CD4-positive, alpha-beta memory T cell (primary cell): ENCODE results near the gene TNC. TPM values are rescaled to one million over a fixed set of nuclear protein-coding genes. Genes with fewer than 3 reads are reported as not detected.
A peak's percentile ranks its signal among the peaks of the same experiment; 100 is the strongest.

Experiments used
- CTCF ChIA-PET: fragments of 350-600 bp; sonication (Branson Sonifier 250); formaldehyde crosslinking; loops from one replicate; lab custom pipeline; 2021; ENCODE audit warnings: inconsistent platforms; ENCODE audit not compliant: partially characterized antibody; lab: Charles Lee
- POLR2A ChIA-PET: fragments of 350-600 bp; sonication (Branson Sonifier 250); formaldehyde crosslinking; loops from one replicate; lab custom pipeline; 2021; ENCODE audit not compliant: partially characterized antibody; lab: Charles Lee
- DNase-seq, 5 donors: peaks; one replicate each; pipeline versions ENCODE4 v3.0.0 to v3.0.0-alpha.2; 2020 to 2022; ENCODE audit warnings: mixed read lengths in 1 of 5
- H3K27ac ChIP-seq: one replicate; pipeline ENCODE4 v1.7.0; 2013; ENCODE audit warnings: low read depth, low read length
- H3K27me3 ChIP-seq: 2 replicates; pipeline ENCODE4 v1.7.0; 2013; ENCODE audit warnings: mild to moderate bottlenecking, low read length, moderate library complexity; ENCODE audit not compliant: insufficient read depth
- H3K36me3 ChIP-seq: 2 replicates; pipeline ENCODE4 v1.7.0; 2013; ENCODE audit warnings: mild to moderate bottlenecking, low read length, moderate library complexity; ENCODE audit not compliant: insufficient read depth
- H3K4me1 ChIP-seq: 2 replicates; pipeline ENCODE4 v1.7.0; 2013; ENCODE audit warnings: mild to moderate bottlenecking, low read length, moderate library complexity; ENCODE audit not compliant: insufficient read depth
- H3K4me3 ChIP-seq, 2 donors: one replicate each; pipeline ENCODE4 v1.7.0; 2013; ENCODE audit warnings: low read length in 2 of 2, mild to moderate bottlenecking in 1 of 2
- H3K9me3 ChIP-seq, 2 donors: one replicate each; pipeline ENCODE4 v1.7.0; 2013; ENCODE audit warnings: low read length in 2 of 2, control low read depth in 1 of 2; ENCODE audit not compliant: control insufficient read depth in 1 of 2
- H3K27ac Mint-ChIP-seq, 7 donors: one replicate each; pipeline ENCODE4 v1.8.0; 2020 to 2021; ENCODE audit warnings: mixed read lengths in 7 of 7, mild to moderate bottlenecking in 6 of 7, inconsistent platforms in 3 of 7, moderate library complexity in 3 of 7
- H3K27me3 Mint-ChIP-seq, 2 donors: one replicate each; pipeline ENCODE4 v1.8.0; 2020 to 2021; ENCODE audit warnings: mixed read lengths in 2 of 2
- H3K36me3 Mint-ChIP-seq, 2 donors: one replicate each; pipeline ENCODE4 v1.8.0; 2020 to 2021; ENCODE audit warnings: mixed read lengths in 2 of 2, inconsistent platforms in 1 of 2, mild to moderate bottlenecking in 1 of 2
- H3K4me1 Mint-ChIP-seq, 4 donors: one replicate each; pipeline ENCODE4 v1.8.0; 2020 to 2021; ENCODE audit warnings: mixed read lengths in 4 of 4, mild to moderate bottlenecking in 1 of 4
- H3K4me3 Mint-ChIP-seq, 8 donors: one replicate each; pipeline ENCODE4 v1.8.0; 2020 to 2021; ENCODE audit warnings: mixed read lengths in 8 of 8, mild to moderate bottlenecking in 7 of 8, moderate library complexity in 6 of 8, inconsistent platforms in 3 of 8
- H3K9me3 Mint-ChIP-seq, 8 donors: one replicate each; pipeline ENCODE4 v1.8.0; 2020 to 2021; ENCODE audit warnings: mixed read lengths in 8 of 8, mild to moderate bottlenecking in 5 of 8, inconsistent platforms in 3 of 8, moderate library complexity in 1 of 8
- intact Hi-C: fragments of 100-400 bp; cut with micrococcal nuclease; formaldehyde crosslinking; loops from one replicate; pipeline ENCODE4 v1.15.1; 2023
- polyA plus RNA-seq, 2 donors: library from polyadenylated mRNA; unstranded; fragments of 300-500 nt; fragmentation: Illumina TruSeq; gene quantifications; one replicate each; pipeline ENCODE4 v1.2.3, GENCODE V29; 2021
- total RNA-seq, 2 experiments: library from RNA; stranded (reverse); gene quantifications; one replicate each; pipeline ENCODE4 v1.2.3, GENCODE V29; 2021

TNC gene
- total and polyA plus RNA-seq, 4 experiments from 2014 or later = not detected

DNA sequence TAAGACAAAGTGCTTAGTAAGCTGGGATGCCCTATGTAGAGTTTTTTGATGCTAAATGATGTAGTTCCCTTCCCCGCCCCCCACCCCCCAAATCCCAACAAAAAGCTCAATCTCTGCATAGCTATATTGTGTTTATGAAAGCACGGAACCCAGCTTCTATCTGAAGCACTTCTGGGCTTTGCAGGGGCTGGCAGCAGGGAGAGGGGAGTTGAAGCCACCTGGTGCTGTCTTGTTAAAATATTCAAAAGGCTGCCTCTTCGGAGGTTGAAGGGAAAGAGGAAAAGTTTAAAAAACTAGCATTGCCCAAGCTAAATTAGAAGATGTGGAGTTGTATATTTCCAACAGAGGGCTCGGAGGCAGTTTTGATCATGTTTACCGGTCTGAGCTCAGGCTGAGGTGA is 5.0 kb upstream of the TNC start:
- H3K4me3 ChIP-seq = no peak overlapping the region
- Mint-ChIP-seq H3K4me3 (no peak overlapping the region), H3K27ac (no peak overlapping the region), H3K4me1 (peaks cover 0 to 7% (median 0%) of the 10 kb centered on the region in 4 donors), H3K9me3 (peaks cover 0 to 9% (median 4%) of the 10 kb centered on the region in 8 donors), H3K27me3 (peaks cover 24 to 30% of the 10 kb centered on the region in 2 donors), H3K36me3 (peaks cover 0 to 4% of the 10 kb centered on the region in 2 donors)
- ChIA-PET POLR2A (no interaction called here), CTCF (interaction anchor here (1.1 kb wide), 1 partner anchor 10 kb away, joined by 4 read pairs; no protein-coding TSS in a partner anchor)
- peaks cover 4% of the 10 kb centered on the region for H3K27me3 ChIP-seq
- H3K27ac ChIP-seq = no peak overlapping the region
- intact Hi-C loops = no loop called here
- no peak for DNase-seq
- H3K4me1 ChIP-seq = no peaks in the 10 kb centered on the region
- no peaks in the 10 kb centered on the region for H3K9me3 ChIP-seq
- H3K36me3 ChIP-seq = no peaks in the 10 kb centered on the region

DNA sequence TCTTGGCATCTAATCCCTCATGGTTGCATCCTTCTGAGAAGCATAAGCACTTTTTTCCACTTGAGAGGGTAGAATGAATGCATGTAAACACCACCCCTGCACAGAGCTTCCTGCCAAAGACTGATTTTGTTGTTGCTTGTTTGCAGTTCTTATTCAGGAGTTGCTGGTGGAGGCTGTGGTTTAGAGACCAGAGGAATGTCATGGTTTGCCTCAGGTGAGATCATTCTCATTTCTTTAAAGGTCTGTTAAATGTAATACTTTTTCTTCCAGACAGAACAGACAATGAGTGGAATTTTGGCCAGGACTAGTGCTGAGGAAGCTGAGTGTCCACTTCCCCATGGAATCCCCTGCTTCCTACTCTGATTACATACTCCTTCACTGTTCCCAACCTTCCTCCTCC is 3.2 kb upstream of the TNC start:
- Histone ChIP-seq H3K4me3 (no peak overlapping the region), H3K36me3 (no peaks in the 10 kb centered on the region), H3K4me1 (no peaks in the 10 kb centered on the region), H3K27ac (no peak overlapping the region), H3K27me3 (peaks cover 10% of the 10 kb centered on the region), H3K9me3 (no peaks in the 10 kb centered on the region)
- DNase-seq = no peak
- ChIA-PET POLR2A (no interaction called here), CTCF (no interaction called here)
- Mint-ChIP-seq H3K27me3 (peaks cover 30 to 41% of the 10 kb centered on the region in 2 donors), H3K9me3 (peaks cover 0 to 8% (median 4%) of the 10 kb centered on the region in 8 donors), H3K36me3 (peaks cover 0 to 4% of the 10 kb centered on the region in 2 donors), H3K27ac (no peak overlapping the region), H3K4me1 (peaks cover 0 to 7% (median 0%) of the 10 kb centered on the region in 4 donors), H3K4me3 (no peak overlapping the region)
- intact Hi-C loops = no loop called here

DNA sequence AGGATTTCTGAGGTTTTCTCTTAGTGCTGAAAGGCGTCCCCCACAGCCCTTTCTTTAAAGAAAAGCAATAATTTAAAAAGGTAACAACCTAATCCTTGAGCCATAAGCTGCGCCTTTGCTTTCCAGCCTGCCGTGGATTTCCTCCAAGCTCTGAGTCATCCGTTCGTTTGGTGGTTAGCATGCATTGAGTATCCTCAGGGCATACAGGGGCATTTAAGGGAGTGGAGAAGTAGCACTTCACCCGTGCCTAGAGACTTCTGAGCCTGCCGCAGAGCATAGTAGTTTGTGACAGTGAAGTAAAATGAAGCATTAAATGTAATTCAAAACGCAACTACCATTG is 892 bp upstream of the TNC start:
- Mint-ChIP-seq H3K27me3 (peaks cover 32 to 52% of the 10 kb centered on the region in 2 donors), H3K36me3 (no peaks in the 10 kb centered on the region), H3K9me3 (no peaks in the 10 kb centered on the region), H3K4me3 (peak overlapping the region in 1 of 8 donors; percentile 12), H3K27ac (no peak overlapping the region), H3K4me1 (peaks cover 0 to 7% (median 0%) of the 10 kb centered on the region in 4 donors)
- H3K36me3 ChIP-seq = no peaks in the 10 kb centered on the region
- H3K4me3 ChIP-seq = no peak overlapping the region
- no peak overlapping the region for H3K27ac ChIP-seq
- H3K4me1 ChIP-seq = no peaks in the 10 kb centered on the region
- no peak for DNase-seq
- peaks cover 11% of the 10 kb centered on the region for H3K27me3 ChIP-seq
- intact Hi-C loops = no loop called here
- CTCF ChIA-PET = no interaction called here
- no peaks in the 10 kb centered on the region for H3K9me3 ChIP-seq
- POLR2A ChIA-PET = no interaction called here

DNA sequence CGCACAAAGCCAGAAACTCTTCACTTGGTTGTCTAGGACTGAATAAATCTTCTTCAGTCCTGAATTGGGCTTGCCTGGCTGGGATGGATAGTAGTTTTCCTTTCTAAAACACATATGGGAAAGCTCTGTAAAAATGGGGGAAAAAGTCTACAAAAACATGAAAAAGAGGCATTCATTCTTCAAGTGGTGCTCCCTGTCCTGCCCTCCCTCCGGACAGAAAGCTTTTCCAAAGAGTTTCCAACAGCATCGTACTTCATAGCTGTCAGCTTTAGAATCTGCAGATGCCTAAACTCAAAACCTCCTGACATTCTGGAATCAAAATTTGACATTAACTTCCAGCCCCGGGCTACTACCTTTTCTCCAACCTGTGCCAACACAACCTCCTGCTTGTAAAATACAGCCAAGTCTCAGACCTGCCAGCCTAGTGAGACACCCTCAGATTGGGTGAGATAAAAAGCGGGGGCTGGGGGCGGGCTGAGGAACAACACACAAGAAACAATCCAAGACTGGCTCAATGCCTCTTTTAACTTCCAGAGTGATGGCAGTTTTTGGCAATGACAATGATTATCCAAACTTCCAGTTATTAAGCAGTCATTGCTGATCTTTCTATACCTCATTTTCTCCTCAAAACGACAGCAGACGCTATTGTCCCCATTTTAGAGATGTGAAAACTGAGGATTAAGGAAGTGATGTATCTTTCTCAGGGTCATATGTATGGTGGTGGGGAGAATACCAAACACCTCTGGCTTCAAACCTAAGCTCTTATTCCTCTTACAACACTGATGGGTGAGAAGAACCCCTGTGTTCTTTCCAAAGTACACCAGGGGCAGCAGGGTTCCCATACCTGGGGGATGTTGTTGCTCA is 1.3 kb downstream of the TNC start:
- no peak overlapping the region for H3K27ac ChIP-seq
- Mint-ChIP-seq H3K27ac (no peak overlapping the region), H3K9me3 (no peaks in the 10 kb centered on the region), H3K4me3 (no peak overlapping the region), H3K36me3 (no peaks in the 10 kb centered on the region), H3K4me1 (peaks cover 0 to 7% (median 0%) of the 10 kb centered on the region in 4 donors), H3K27me3 (peaks cover 26 to 65% of the 10 kb centered on the region in 2 donors)
- ChIA-PET CTCF (no interaction called here), POLR2A (no interaction called here)
- H3K4me3 ChIP-seq = no peak overlapping the region
- no peaks in the 10 kb centered on the region for H3K36me3 ChIP-seq
- intact Hi-C loops = no loop called here
- H3K27me3 ChIP-seq = peaks cover 11% of the 10 kb centered on the region
- H3K9me3 ChIP-seq = no peaks in the 10 kb centered on the region
- no peak for DNase-seq
- H3K4me1 ChIP-seq = no peaks in the 10 kb centered on the region

DNA sequence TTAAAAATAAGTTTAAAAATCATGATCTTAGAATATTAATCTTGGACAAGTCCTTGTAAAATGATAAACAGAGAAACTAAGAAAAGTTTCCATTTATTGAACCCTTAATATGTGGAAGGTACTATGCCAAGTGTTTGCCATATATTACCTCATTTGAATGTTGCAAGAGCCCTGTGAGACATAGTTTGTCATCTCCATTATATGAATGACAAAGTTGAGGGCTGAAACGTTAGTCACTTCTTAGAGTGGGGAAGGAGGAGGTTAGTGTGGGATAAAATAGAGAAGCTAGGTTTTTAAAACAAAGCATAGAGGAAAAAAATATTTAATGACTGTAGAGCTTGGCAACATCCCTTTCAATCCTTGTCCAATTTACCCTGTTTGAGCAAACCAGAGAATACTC is 2.0 kb downstream of the TNC start:
- Mint-ChIP-seq H3K4me1 (peaks cover 0 to 7% (median 0%) of the 10 kb centered on the region in 4 donors), H3K9me3 (no peaks in the 10 kb centered on the region), H3K36me3 (no peaks in the 10 kb centered on the region), H3K27me3 (peaks cover 22 to 61% of the 10 kb centered on the region in 2 donors), H3K4me3 (no peak overlapping the region), H3K27ac (no peak overlapping the region)
- CTCF ChIA-PET = no interaction called here
- POLR2A ChIA-PET = no interaction called here
- Histone ChIP-seq H3K4me1 (no peaks in the 10 kb centered on the region), H3K27ac (no peak overlapping the region), H3K9me3 (no peaks in the 10 kb centered on the region), H3K36me3 (no peaks in the 10 kb centered on the region), H3K27me3 (peaks cover 11% of the 10 kb centered on the region), H3K4me3 (no peak overlapping the region)
- DNase-seq = no peak
- intact Hi-C loops = no loop called here

- Mint-ChIP-seq H3K4me3 (no peak overlapping the region), H3K27ac (no peak overlapping the region), H3K36me3 (no peaks in the 10 kb centered on the region), H3K4me1 (peaks cover 0 to 7% (median 0%) of the 10 kb centered on the region in 4 donors), H3K27me3 (peaks cover 22 to 56% of the 10 kb centered on the region in 2 donors), H3K9me3 (no peaks in the 10 kb centered on the region)
- Histone ChIP-seq H3K27ac (no peak overlapping the region), H3K9me3 (no peaks in the 10 kb centered on the region), H3K36me3 (no peaks in the 10 kb centered on the region), H3K27me3 (peaks cover 11% of the 10 kb centered on the region), H3K4me1 (no peaks in the 10 kb centered on the region), H3K4me3 (no peak overlapping the region)
- intact Hi-C loops = no loop called here
- CTCF ChIA-PET = no interaction called here
- no peak for DNase-seq
- POLR2A ChIA-PET = no interaction called here
Observed at GRCh38 chr9:115115117-115115880, 2.7 kb downstream of the TNC start.

- no peaks in the 10 kb centered on the region for H3K9me3 Mint-ChIP-seq
- Histone ChIP-seq H3K27ac (no peak overlapping the region), H3K4me1 (no peaks in the 10 kb centered on the region), H3K4me3 (no peak overlapping the region), H3K36me3 (no peaks in the 10 kb centered on the region), H3K9me3 (no peaks in the 10 kb centered on the region), H3K27me3 (peaks cover 10% of the 10 kb centered on the region)
- no peak overlapping the region for H3K4me3 Mint-ChIP-seq
- POLR2A ChIA-PET = no interaction called here
- H3K27ac Mint-ChIP-seq = no peak overlapping the region
- peaks cover 0 to 7% (median 0%) of the 10 kb centered on the region in 4 donors for H3K4me1 Mint-ChIP-seq
- intact Hi-C loops = no loop called here
- no peak for DNase-seq
- peaks cover 19 to 53% of the 10 kb centered on the region in 2 donors for H3K27me3 Mint-ChIP-seq
- H3K36me3 Mint-ChIP-seq = no peaks in the 10 kb centered on the region
- CTCF ChIA-PET = no interaction called here
Observed at GRCh38 chr9:115114546-115114945, 3.4 kb downstream of the TNC start.
